A549 (cell line): ENCODE results near the gene GSTM2. TPM values are rescaled to one million over a fixed set of nuclear protein-coding genes. Genes with fewer than 3 reads are reported as not detected.

Experiments used
- ATAC-seq, 2 experiments: fragments of 200-7000 bp in 1 of 2; fragments of >200 bp in 1 of 2; cut with Nextera tagmentation in 1 of 2; cut with Tn5 transposase in 1 of 2; 3 replicates each; pipeline versions ENCODE4 v1.8.0 to v1.9.1; 2018 to 2020; ENCODE audit warnings: mild to moderate bottlenecking in 1 of 2, moderate library complexity in 1 of 2
- CTCF ChIA-PET: fragments of 300-600 bp; sonication (Branson Sonifier 250); formaldehyde crosslinking; extraction: SDS; loops from one replicate; lab custom pipeline; 2021; ENCODE audit warnings: antibody characterized with exemption, inconsistent platforms; lab: Yijun Ruan, JAX
- POLR2A ChIA-PET: fragments of 350-600 bp; formaldehyde crosslinking; extraction: SDS; loops from one replicate; lab custom pipeline; 2021; ENCODE audit warnings: antibody characterized with exemption, inconsistent platforms; lab: Yijun Ruan, JAX
- DNase-seq, 2 experiments: peaks; one replicate each; pipeline versions ENCODE4 v3.0.0 to v3.0.0-alpha.2; 2011 to 2016; ENCODE audit warnings: low read depth in 1 of 2, low spot score in 1 of 2
- FAIRE-seq: peaks from 2 replicates; lab custom pipeline; 2011; peaks lifted over from hg19 to GRCh38; lab: Jason Lieb, UNC
- H3K27ac ChIP-seq, 2 experiments: fragments of >200 bp; sonication (Bioruptor Twin); formaldehyde crosslinking; 3 replicates each; pipeline ENCODE4 v1.5.1; 2016 to 2017
- H3K4me1 ChIP-seq: fragments of >200 bp; sonication (Bioruptor Twin); formaldehyde crosslinking; 3 replicates; pipeline ENCODE4 v1.6.1; 2016
- H3K4me2 ChIP-seq: fragments of >200 bp; sonication (Bioruptor Twin); formaldehyde crosslinking; 3 replicates; pipeline ENCODE4 v1.6.1; 2016
- H3K4me3 ChIP-seq: fragments of >200 bp; sonication (Bioruptor Twin); formaldehyde crosslinking; 3 replicates; pipeline ENCODE4 v1.5.1; 2016
- H3K9me3 ChIP-seq: fragments of >200 bp; sonication (Bioruptor Twin); formaldehyde crosslinking; 3 replicates; pipeline ENCODE4 v1.6.1; 2016
- BCL3 ChIP-seq: fragments of >200 bp; sonication (Bioruptor Twin); formaldehyde crosslinking; IDR thresholded peaks from 3 replicates; pipeline ENCODE4 v1.6.1; 2016
- CBX2 ChIP-seq: fragments of 200-600 bp; sonication (generic); IDR thresholded peaks from 2 replicates; pipeline ENCODE4 v1.6.1; 2016; ENCODE audit warnings: low read depth, mild to moderate bottlenecking, borderline replicate concordance
- CEBPB ChIP-seq, 2 experiments: fragments of >200 bp in 1 of 2; sonication (Bioruptor Twin) in 1 of 2; formaldehyde crosslinking in 1 of 2; IDR thresholded peaks; 2 replicates each; pipeline ENCODE4 v1.6.1; 2012 to 2016
- CHD4 ChIP-seq: fragments of 200-600 bp; sonication (generic); IDR thresholded peaks from 2 replicates; pipeline ENCODE4 v1.6.1; 2016; ENCODE audit warnings: antibody characterized with exemption, mild to moderate bottlenecking, borderline replicate concordance
- CTCF ChIP-seq: fragments of >200 bp; sonication (Bioruptor Twin); formaldehyde crosslinking; IDR thresholded peaks from 3 replicates; pipeline ENCODE4 v1.5.1; 2016
- EHF ChIP-seq: fragments of 250-450 bp; sonication (Bioruptor Pico); IDR thresholded peaks from 2 replicates; pipeline ENCODE4 v1.5.0; 2020; ENCODE audit warnings: mild to moderate bottlenecking
- EP300 ChIP-seq, 2 experiments: fragments of >200 bp; sonication (Bioruptor Twin); formaldehyde crosslinking; IDR thresholded peaks; 2 replicates in 1 of 2; 3 replicates in 1 of 2; pipeline ENCODE4 v1.6.1; 2016 to 2017
- FOXS1 ChIP-seq: fragments of 250-450 bp; sonication (Bioruptor Pico); IDR thresholded peaks from 2 replicates; pipeline ENCODE4 v1.5.0; 2020; ENCODE audit warnings: mild to moderate bottlenecking, moderate library complexity
- KDM5A ChIP-seq: fragments of 200-600 bp; sonication (generic); IDR thresholded peaks from 2 replicates; pipeline ENCODE4 v1.6.1; 2016; ENCODE audit warnings: antibody characterized with exemption, mild to moderate bottlenecking
- NFE2L2 ChIP-seq: fragments of 150-350 bp; conservative IDR thresholded peaks from 2 replicates; pipeline ENCODE4 v1.6.1; 2014; ENCODE audit warnings: low read length
- NR3C1 ChIP-seq: fragments of >200 bp; sonication (Bioruptor Twin); formaldehyde crosslinking; IDR thresholded peaks from 3 replicates; pipeline ENCODE4 v1.6.1; 2017
- PBX3 ChIP-seq: IDR thresholded peaks from 2 replicates; pipeline ENCODE4 v1.6.1; 2012
- POLR2A ChIP-seq: IDR thresholded peaks from 2 replicates; pipeline ENCODE4 v1.6.1; 2012; ENCODE audit warnings: mild to moderate bottlenecking, low read length
- POLR2AphosphoS2 ChIP-seq: conservative IDR thresholded peaks from 2 replicates; pipeline ENCODE4 v1.6.1; 2012; ENCODE audit warnings: low read length, improper control_type of control experiment, inconsistent platforms
- REST ChIP-seq: fragments of 200-600 bp; sonication (generic); IDR thresholded peaks from 2 replicates; pipeline ENCODE4 v1.6.1; 2016; ENCODE audit warnings: antibody characterized with exemption, mild to moderate bottlenecking, moderate library complexity
- RFX5 ChIP-seq: fragments of 450-650 bp; IDR thresholded peaks from 2 replicates; pipeline ENCODE4 v1.7.1; 2014; ENCODE audit warnings: antibody characterized with exemption, mild to moderate bottlenecking, moderate library complexity
- SREBF2 ChIP-seq: fragments of 450-650 bp; IDR thresholded peaks from 2 replicates; pipeline ENCODE4 v1.6.1; 2014; ENCODE audit warnings: mild to moderate bottlenecking, moderate library complexity
- TP53 ChIP-seq: fragments of 250-450 bp; sonication (Bioruptor Pico); IDR thresholded peaks from 2 replicates; pipeline ENCODE4 v1.5.0; 2021; ENCODE audit warnings: mild to moderate bottlenecking, moderate library complexity
- USF2 ChIP-seq: fragments of 450-650 bp; IDR thresholded peaks from 2 replicates; pipeline ENCODE4 v1.6.1; 2014; ENCODE audit warnings: antibody characterized with exemption
- ZNF302 ChIP-seq: fragments of 250-450 bp; sonication (Bioruptor Pico); IDR thresholded peaks from 2 replicates; pipeline ENCODE4 v1.9.0; 2021; ENCODE audit warnings: inconsistent platforms, mild to moderate bottlenecking, moderate library complexity
- ZSCAN20 ChIP-seq: fragments of 250-450 bp; sonication (Bioruptor Pico); IDR thresholded peaks from 2 replicates; pipeline ENCODE4 v1.8.0; 2022; ENCODE audit warnings: mild to moderate bottlenecking, moderate library complexity
- WGBS: methylation state at CpG from one replicate; pipeline ENCODE4 v1.1.6; 2017; ENCODE audit errors: missing lambda C conversion rate; 5-methylcytosine and 5-hydroxymethylcytosine counted together
- polyA plus RNA-seq, 4 experiments: library from polyadenylated mRNA; depleted of rRNA in 3 of 4; stranded (reverse); fragments of >200 nt; fragmentation: RNase III in 1 of 4; extraction: RNeasy Plus Mini Kit Qiagen cat#74134 plus additional on column Dnase treatment in 1 of 4; gene quantifications; 2 replicates in 3 of 4; 3 replicates in 1 of 4; pipeline ENCODE4 v1.2.3, GENCODE V29; 2011 to 2017
- TF ChIP-seq, protein P1 (sequence below): fragments of 150-350 bp; IDR thresholded peaks from 2 replicates; pipeline ENCODE4 v1.6.1; 2014; ENCODE audit warnings: low read depth, mild to moderate bottlenecking, low read length

Gene GSTM2
- polyA plus RNA-seq, 2 of the 4 experiments (the other 2 are of a cell fraction), result 4.8 to 6.5 TPM

DNA sequence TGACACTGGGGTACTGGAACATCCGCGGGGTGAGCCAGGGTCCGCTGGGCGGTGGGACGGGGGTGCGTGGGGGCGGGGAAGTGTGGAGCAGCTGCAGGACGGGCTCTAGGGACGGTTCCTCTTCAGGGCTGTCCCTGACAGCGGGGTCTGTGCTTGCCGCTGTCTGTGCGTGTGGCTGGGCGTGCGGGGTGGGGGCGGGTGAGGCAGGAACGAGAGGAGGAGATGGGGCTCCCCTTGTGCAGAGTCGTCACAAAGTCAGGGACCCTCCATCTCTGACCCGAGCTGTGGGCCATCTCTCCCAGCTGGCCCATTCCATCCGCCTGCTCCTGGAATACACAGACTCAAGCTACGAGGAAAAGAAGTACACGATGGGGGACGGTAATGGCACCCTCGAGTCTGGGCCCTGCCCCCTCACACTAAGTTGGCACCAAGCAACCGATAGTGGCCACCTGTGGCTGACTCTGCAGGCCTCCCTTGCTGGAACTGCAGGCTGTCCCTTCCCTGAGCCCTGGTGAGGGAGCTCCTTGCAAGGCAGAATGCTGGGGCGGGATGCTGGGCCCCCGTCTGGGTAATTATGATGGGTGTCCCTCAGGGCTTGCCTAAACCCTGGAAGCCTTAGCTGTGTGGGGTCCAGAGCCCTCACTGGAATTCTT, 392 bp downstream of the GSTM2 start:
- no peak for FAIRE-seq
- ChIA-PET CTCF (interaction anchor here (0.5 to 1.6 kb wide), 3 partner anchors 11 to 136 kb away, joined by 3 to 4 read pairs (median 4); no protein-coding TSS in a partner anchor), POLR2A (no interaction called here)
- peak in 1 of 2 experiments; percentile 12; a peak in 3 of 6 replicates for ATAC-seq
- no peak overlapping the region; the same call in 2 of the 3 replicates for H3K4me3 ChIP-seq
- H3K4me2 ChIP-seq, result peak overlapping the region; percentile 39
- WGBS, result 88% methylated on average over 10 of the region's 26 CpGs
- H3K27ac ChIP-seq, result no peak overlapping the region
- H3K9me3 ChIP-seq, result no peaks in the 10 kb centered on the region
- peaks cover 4% of the 10 kb centered on the region; the same call in 1 of the 3 replicates for H3K4me1 ChIP-seq
- TF ChIP-seq ZNF302 (CRISPR knock-in tag) (no peak), SREBF2 (no peak), TP53 (no peak), RFX5 (no peak), POLR2AphosphoS2 (no peak), EP300 (IDR thresholded peaks at IDR 0.05) (no peak), CEBPB (IDR thresholded peaks at IDR 0.05) (no peak), CBX2 (no peak), FOXS1 (CRISPR knock-in tag) (no peak), PBX3 (no peak), NR3C1 (no peak)
- TF ChIP-seq, protein P1, sequence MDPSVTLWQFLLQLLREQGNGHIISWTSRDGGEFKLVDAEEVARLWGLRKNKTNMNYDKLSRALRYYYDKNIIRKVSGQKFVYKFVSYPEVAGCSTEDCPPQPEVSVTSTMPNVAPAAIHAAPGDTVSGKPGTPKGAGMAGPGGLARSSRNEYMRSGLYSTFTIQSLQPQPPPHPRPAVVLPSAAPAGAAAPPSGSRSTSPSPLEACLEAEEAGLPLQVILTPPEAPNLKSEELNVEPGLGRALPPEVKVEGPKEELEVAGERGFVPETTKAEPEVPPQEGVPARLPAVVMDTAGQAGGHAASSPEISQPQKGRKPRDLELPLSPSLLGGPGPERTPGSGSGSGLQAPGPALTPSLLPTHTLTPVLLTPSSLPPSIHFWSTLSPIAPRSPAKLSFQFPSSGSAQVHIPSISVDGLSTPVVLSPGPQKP, result no peak
- TF ChIP-seq, all 56 proteins: peak for 0
- no peak for DNase-seq

DNA sequence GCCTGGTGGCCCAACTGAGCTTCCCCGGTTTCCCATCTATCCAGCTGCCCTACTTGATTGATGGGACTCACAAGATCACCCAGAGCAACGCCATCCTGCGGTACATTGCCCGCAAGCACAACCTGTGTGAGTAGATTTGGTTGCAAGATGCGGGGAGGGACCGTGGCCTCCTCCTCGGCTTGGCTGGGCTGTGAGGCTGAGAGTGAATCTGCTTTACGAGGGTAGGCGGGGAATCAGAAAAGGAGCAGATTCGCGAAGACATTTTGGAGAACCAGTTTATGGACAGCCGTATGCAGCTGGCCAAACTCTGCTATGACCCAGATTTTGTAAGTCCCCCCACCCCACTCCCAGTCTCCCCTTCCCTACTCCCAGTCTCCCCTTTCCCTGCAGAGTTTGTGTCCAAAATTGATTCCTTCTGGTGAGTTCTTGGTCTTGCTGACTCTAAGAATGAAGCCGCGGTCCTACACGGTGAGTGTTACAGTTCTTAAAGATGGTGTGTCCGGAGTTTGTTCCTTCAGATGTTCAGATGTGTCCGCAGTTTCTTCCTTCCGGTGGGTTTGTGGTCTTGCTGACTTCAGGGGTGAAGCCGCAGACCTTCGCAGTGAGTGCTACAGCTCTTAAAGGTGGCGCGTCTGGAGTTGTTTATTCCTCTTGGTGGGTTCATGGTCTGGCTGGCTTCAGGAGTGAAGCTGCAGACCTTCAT, 1.5 kb downstream of the GSTM2 start:
- CTCF ChIA-PET, result no interaction called here
- POLR2A ChIA-PET, result no interaction called here
- TF ChIP-seq KDM5A (no peak), POLR2A (no peak), REST (no peak), BCL3 (no peak), NFE2L2 (no peak), PBX3 (no peak), ZSCAN20 (CRISPR knock-in tag) (no peak), CHD4 (no peak), USF2 (no peak), CTCF (no peak), EHF (CRISPR knock-in tag) (no peak)

More for the DNA sequence above, 1.5 kb downstream of the GSTM2 start:
- no peak overlapping the region for H3K4me2 ChIP-seq
- H3K4me3 ChIP-seq, result no peak overlapping the region
- FAIRE-seq, result no peak
- no peak for DNase-seq
- ATAC-seq, result no peak
- 93% methylated on average over 21 of the region's 22 CpGs for WGBS
- no peak overlapping the region for H3K27ac ChIP-seq
- H3K9me3 ChIP-seq, result no peaks in the 10 kb centered on the region
- no peaks in the 10 kb centered on the region for H3K4me1 ChIP-seq
